HG02798 (cell line): ENCODE measurements around the gene PSMA2.
"Not testable (repeated sequence)": the region's sequence is repeated elsewhere in the genome, so short reads cannot be mapped to it uniquely, and the experiment has no call there.

Experiments used
- ATAC-seq: cut with Tn5 transposase; IDR thresholded peaks from one replicate; pipeline ENCODE4 v1.9.1; 2021; ENCODE audit warnings: mild to moderate bottlenecking; ENCODE audit not compliant: unreplicated experiment, poor library complexity

Gene PSMA2

GRCh38 chr7:42910306-42910705 lies 21.7 kb downstream of the PSMA2 start:
- ATAC-seq = no peak

GRCh38 chr7:42907316-42907715 lies 24.7 kb downstream of the PSMA2 start:
- no peak for ATAC-seq

GRCh38 chr7:42906181-42906580 lies 25.8 kb downstream of the PSMA2 start:
- ATAC-seq = no peak

DNA sequence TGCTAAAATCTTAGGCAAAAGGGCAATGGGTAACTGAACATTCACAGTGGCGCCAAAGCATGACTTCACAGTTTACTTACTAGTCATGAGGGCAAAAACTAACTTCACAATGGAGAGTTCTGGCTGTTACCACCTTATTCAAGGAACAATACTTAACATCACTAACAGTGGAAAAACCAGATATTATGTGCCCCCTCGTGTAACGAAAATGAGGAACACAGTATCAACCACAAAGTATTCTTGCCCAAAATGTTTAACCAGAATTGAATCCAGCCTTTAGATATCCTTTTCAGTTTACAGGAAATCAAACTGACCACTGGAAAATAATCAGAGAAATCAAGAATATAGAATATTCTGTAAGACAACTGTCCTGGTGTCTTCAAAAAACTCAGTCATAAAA lies 29.6 kb downstream of the PSMA2 start:
- no peak for ATAC-seq

DNA sequence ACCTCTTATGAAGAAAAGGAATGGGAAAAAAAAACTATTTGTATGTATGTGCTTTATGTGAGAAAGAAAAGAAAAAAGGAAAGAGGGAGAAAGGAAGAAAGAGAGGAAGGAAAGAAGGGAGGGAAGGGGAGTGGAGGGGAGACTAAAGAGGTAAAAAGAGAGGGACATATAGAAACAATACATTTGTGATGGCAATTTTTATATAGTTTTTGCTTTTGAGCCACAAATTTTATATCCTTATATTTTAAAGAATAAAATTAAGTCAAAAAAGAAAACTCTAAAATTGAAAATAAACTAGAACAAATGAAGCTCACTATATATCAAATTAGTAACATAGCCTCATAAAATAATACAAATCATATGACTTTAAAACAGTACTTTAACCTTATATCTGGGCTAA lies 31.1 kb downstream of the PSMA2 start:
- ATAC-seq = no peak

DNA sequence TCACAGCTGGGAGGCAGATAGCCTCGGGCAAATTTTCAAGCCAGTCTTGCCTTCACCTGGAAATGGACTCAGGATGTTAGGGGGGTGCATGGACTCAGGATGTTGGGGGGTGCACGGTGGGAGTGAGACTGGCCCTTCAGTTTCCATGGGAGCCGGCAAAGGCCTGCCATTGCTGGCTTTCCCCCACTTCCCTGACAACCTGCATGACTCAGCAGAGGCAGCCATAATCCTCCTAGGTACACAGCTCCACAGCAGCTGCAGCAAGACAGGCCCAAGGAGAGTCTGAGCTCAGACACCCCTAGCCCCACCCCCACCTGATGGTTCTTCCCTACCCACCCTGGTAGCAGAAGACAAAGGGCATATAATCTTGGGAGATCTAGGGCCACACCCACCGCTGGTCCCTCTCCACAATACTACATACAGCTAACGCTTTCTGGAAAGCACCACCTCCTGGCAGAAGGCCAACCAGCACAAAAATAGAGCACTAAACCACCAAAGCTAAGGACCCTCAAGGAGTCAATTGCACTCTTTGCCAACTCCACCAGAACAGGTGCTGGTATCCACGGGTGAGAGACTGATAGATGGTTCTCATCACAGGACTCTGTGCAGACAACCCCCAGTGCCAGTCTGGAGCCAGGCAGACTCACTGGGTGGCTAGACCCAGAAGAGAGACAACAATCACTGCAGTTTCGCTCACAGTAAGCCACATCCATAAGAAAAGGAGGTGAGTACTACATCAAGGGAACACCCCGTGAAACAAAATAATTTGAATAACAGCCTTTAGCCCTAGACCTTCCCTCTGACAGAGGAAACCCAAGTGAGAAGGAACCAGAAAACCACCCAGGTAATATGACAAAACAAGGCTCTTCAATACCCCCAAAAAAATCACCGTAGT lies 38.4 kb downstream of the PSMA2 start:
- ATAC-seq = no peak

GRCh38 chr7:42886893-42887505 lies 45.0 kb downstream of the PSMA2 start:
- ATAC-seq = no peak

DNA sequence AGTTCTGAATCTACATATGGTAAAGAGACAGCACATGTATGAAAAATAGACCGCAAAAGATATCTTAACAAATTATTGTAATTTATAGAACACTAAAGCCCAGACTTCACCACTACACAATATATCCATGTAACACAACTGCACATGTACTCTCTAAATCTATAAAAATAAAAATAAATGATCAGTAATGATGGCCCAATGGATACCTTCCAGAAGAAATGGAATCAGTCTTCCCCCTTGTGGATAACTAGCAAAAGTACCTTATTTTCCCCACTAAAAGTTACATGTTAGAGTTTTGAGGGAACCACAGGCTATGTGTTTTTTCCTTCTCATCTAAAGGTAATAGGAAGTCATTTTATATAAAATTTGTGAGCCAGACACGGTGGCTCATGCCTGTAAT lies 45.8 kb downstream of the PSMA2 start:
- ATAC-seq = no peak

DNA sequence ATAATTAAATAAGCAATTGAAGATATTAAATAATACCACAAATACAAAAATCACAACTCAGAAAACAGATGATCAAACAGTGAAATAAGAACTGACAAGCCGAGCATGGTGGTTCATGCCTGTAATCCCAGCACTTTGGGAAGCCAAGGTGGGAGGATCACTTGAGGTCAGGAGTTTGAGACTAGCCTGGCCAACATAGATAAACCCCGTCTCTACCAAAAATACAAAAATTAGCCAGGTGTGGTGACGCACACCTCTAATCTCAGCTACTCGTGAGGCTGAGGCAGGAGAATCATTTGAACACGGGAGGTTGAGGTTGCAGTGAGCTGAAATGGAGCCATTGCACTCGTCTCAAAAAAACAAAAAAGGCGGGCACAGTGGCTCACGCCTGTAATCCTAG lies 46.8 kb downstream of the PSMA2 start:
- not testable (repeated sequence) for ATAC-seq

- peak; percentile 39 for ATAC-seq
These were observed 48.0 kb downstream of the PSMA2 start for GRCh38 chr7:42883950-42884349.

- no peak for ATAC-seq
These were observed 51.6 kb downstream of the PSMA2 start for GRCh38 chr7:42880392-42880791.

GRCh38 chr7:42878303-42878702 lies 53.7 kb downstream of the PSMA2 start:
- no peak for ATAC-seq

GRCh38 chr7:42877862-42878261 lies 54.1 kb downstream of the PSMA2 start:
- no peak for ATAC-seq

DNA sequence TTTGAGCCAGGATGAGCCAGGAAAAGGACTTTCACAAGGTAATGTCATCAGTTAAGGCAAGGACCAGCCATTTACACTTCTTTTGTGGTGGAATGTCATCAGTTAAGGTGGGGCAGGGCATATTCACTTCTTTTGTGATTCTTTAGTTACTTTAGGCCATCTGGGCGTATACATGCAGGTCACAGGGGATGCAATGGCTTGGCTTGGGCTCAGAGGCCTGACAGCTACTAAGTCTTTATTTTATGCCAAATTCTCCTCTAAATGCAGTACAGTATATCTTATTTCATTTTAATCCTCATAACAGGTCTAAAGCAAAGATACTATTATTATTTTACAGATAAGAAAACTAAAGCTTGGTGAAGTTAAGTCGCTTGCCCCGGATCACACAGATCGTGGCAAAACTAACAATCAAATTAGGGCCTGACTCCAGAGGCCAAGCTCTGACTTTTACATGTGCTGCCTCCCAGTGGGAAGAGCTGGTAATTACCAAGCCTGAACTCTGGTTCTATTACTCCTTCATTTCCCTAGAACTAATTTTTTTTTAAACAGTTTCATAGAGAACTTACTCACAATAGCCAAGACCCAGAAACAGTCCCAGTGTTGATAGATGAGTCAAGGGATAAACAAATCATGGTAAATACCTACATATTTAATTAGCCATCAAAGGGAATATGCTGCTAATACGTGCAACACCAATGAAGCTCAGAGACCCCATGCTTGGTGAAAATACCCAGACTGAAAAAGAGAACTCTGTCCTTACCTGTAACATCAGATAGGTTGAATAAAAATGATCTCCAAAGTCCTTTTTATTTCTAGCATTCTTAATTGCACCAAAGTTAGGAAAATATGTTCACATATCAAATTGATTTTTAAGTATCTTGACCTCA lies 55.5 kb downstream of the PSMA2 start:
- peak; percentile 92 for ATAC-seq

DNA sequence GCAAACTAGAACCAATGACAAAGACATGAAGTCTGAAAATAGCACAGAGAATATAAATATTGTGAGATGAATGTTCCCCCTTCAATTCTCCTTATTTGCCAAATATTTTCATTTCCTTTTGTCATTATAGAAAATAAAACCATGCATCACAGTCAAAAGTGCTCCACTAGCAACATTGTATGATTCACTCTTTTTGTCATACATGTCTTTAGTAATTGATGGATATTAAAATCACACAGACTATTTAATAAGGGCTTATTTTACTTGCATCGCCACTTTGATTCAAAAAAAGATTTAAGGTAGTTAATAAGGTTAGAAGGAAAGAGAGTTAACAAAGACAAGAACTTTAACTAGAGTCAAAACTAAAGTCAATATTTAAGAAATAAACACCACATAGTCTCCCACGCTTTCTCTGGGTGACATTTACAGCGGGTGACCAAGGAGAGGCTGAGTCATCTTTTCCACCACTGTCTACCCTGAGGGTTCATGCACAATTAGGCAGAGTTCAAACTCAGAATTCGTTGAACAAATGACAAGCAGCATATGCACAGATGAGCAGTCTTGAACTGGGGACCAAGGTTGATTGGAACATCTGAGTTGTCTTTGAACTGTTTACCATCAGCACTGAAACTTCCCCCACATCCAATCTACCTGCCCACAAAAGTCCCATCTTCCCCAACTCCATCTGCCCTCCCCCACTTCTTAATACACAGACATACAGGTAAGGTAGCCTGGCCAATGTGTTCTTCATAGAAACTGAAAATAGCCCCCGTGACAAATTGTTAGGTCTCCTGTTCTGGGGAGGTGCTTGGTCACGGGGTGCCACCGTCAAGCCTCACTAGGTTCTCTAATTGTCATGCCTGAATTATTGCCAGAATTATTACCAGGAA lies 62.6 kb downstream of the PSMA2 start:
- peak; percentile 99 for ATAC-seq

DNA sequence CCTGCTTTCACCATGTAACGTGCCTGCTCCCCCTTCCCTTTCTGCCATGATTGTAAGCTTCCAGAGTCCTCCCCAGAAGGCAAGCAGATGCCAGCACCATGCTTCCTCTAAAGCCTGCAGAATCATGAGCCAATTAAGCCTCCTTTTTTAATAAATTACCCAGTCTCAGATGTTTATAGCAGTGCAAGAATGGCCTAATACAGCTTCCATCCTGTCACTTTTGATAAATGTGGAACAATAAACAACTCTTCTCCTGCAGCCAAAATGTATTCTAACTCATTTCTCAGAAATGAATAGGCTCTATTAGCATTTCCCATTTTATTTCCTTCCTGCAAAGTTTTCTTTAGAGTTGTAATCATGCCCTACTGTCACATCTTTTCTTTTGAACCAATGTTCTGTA lies 63.5 kb downstream of the PSMA2 start:
- ATAC-seq = no peak
